Measurements from ENCODE around the gene SCAANT1.

The SCAANT1 gene

GRCh38 chr3:63911873-63912767 is at the start of gene SCAANT1:
SCAANT1 (minus strand) TSS chr3:63912383.
- peak; percentile 62 to 68 for DNase-seq (ENCODE audit: extremely low read depth in 1 of 2, low read depth in 1 of 2)

DNA sequence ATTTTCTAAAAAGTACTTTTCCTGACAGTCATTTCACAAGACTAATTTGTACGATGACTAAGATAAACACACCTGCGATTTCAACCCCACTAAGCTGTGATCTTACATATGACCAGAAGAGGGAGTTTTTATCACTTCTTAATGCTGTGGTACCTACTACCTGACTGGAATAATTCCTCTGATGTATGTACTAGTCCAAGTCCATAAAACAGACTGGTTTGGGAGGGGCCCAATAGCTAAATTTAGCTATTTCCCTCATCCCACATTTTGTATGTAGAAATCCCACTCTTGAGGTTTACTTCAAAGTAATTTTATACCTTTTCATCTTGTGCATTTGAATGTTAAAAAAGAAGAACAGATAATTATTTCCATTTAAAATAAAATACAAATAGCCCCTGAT is 49.7 kb upstream of the SCAANT1 start:
- DNase-seq (ENCODE audit: extremely low read depth in 1 of 2, low read depth in 1 of 2): no peak

DNA sequence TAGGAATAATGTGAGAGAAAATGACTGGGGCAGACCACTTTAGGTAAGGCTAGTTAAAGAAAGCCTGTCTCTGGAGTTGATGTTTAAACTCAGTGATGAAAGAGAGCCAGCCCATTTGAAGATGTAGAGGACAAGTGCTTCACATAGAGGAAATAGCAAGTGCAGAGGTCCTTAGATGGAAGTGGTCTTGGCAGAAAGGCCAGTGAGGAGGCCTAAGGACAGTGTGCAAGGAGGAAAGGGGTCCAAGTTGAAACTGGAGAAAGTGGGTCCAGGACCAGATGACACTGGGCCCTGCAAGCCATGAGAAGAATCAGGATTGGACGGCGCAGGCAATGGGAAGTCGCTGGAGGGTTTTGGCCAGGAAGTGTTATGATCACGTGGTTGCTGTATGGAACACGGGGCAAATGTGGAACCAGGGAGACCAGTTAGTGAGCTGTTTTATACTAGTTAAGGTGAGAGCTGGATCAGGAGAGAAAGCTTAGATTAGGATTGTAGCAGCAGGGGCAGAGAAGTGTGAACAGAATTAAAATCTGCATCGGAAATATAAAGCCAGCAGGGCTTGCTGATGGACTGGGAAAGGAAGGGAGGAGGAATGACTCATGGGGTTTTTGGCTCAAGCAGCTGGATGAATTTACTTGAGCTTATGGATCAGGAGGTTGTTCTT is 48.0 kb upstream of the SCAANT1 start:
- DNase-seq (ENCODE audit: extremely low read depth in 1 of 2, low read depth in 1 of 2): no peak

DNA sequence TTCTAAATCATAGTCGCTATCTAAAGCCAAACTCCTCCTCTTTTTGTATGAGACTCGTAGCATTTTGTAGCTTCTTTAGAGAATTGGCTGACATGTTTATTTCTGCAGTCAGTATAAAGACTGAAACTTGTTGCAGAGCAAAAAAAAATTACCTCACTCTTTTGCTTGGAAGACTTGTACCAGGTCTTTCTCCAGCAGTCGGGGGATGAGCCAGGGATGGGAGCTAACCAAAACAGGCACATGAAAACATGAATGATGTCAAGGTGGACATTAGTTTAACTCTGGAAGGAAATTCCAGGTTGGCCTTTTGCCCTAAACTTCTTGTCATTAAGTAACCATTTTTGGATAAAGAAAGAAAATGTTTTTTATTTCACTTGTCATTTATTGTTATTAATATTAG is 47.0 kb upstream of the SCAANT1 start:
- no peak for DNase-seq (ENCODE audit: extremely low read depth in 1 of 2, low read depth in 1 of 2)

- DNase-seq (ENCODE audit: extremely low read depth in 1 of 2, low read depth in 1 of 2): no peak
These were observed 43.8 kb upstream of the SCAANT1 start for GRCh38 chr3:63955830-63956545.

DNA sequence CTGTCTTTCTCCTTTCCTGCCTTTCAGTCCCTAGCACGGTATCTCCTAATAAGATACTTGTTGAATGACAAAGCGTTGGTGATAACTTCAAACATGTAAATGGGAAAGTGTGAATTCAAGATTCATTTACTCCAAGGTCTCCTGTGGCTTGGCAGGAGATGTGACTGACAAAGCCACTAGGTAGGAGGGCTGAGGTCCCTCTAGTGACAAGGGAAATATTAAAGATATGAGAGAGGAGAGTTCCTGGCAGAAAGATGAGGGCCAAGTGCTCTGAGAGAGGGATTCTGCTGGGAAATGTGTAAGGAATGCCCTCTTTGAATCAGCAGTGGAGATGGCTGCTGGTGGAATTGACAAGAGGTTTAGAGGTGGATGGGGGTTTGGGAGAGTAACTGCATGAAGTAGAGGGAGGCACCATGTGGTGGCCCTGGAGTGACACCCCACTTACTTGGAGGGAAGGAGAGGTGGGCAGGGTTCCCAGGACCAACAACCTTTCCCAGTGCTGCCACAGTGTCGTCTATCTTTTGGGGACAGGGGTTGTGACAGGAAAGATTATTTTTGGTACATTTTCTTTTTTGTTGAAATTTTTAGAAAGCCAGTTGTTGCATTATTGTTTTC is 43.0 kb upstream of the SCAANT1 start:
- DNase-seq (ENCODE audit: extremely low read depth in 1 of 2, low read depth in 1 of 2): no peak

- no peak for DNase-seq (ENCODE audit: extremely low read depth in 1 of 2, low read depth in 1 of 2)
These were observed 42.0 kb upstream of the SCAANT1 start for GRCh38 chr3:63954182-63954581.

DNA sequence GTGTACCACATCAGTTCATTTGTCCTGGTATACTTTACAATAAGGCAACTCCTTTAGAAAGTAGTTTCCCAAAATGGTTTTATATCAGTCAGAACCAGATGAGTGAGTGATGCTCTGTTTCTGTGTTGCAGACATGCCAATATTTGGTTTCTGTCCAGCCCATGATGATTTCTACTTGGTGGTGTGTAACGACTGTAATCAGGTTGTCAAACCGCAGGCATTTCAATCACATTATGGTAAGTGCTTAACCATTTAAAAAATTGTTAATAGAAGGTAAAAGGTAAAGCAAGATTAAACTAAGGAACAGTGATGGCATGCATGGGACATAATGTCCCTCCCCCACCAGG is 40.0 kb upstream of the SCAANT1 start:
- no peak for DNase-seq (ENCODE audit: extremely low read depth in 1 of 2, low read depth in 1 of 2)

- DNase-seq (ENCODE audit: extremely low read depth in 1 of 2, low read depth in 1 of 2): no peak
These were observed 39.5 kb upstream of the SCAANT1 start for GRCh38 chr3:63951492-63952247.

GRCh38 chr3:63950698-63951097 is 38.5 kb upstream of the SCAANT1 start:
- DNase-seq (ENCODE audit: extremely low read depth in 1 of 2, low read depth in 1 of 2): no peak

- no peak for DNase-seq (ENCODE audit: extremely low read depth in 1 of 2, low read depth in 1 of 2)
These were observed 36.8 kb upstream of the SCAANT1 start for GRCh38 chr3:63949005-63949404.

GRCh38 chr3:63947594-63947993 is 35.4 kb upstream of the SCAANT1 start:
- no peak for DNase-seq (ENCODE audit: extremely low read depth in 1 of 2, low read depth in 1 of 2)

GRCh38 chr3:63946753-63947152 is 34.6 kb upstream of the SCAANT1 start:
- no peak for DNase-seq (ENCODE audit: extremely low read depth in 1 of 2, low read depth in 1 of 2)

GRCh38 chr3:63945558-63946096 is 33.4 kb upstream of the SCAANT1 start:
- DNase-seq (ENCODE audit: extremely low read depth in 1 of 2, low read depth in 1 of 2): no peak

- DNase-seq (ENCODE audit: extremely low read depth in 1 of 2, low read depth in 1 of 2): no peak
These were observed 31.5 kb upstream of the SCAANT1 start for GRCh38 chr3:63943678-63944077.

- DNase-seq (ENCODE audit: extremely low read depth in 1 of 2, low read depth in 1 of 2): no peak
These were observed 30.3 kb upstream of the SCAANT1 start for GRCh38 chr3:63942528-63942927.

GRCh38 chr3:63940389-63940757 is 28.2 kb upstream of the SCAANT1 start:
- DNase-seq (ENCODE audit: extremely low read depth in 1 of 2, low read depth in 1 of 2): no peak

- DNase-seq (ENCODE audit: extremely low read depth in 1 of 2, low read depth in 1 of 2): no peak
These were observed 25.8 kb upstream of the SCAANT1 start for GRCh38 chr3:63937661-63938651.

DNA sequence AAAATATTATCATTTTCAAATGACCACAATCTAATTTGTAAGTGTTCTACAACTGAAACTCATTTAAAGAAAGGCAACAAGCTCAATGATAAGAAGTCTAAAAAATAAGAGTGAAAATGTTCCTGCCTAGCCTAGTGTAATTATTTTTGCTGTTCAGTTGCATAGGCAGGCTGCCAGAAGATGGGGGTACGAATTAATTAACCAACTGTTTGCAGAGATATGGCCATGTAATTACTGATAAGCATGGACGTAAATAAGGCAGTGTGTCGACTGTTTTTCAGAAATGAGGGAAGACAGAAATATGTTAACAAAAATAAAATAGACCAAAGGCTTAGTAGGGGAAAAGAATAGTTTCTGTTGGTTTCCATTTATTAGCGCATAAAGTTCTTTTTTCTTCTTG is 24.7 kb upstream of the SCAANT1 start:
- DNase-seq (ENCODE audit: extremely low read depth in 1 of 2, low read depth in 1 of 2): no peak
